ENCODE measurements around the gene GPR25. TPM values are rescaled to one million over a fixed set of nuclear protein-coding genes. Genes with fewer than 3 reads are reported as not detected.

The GPR25 gene
- total RNA-seq, result not detected in 2 replicates

GRCh38 chr1:200872446-200873115, at the start of gene GPR25:
GPR25 (plus strand) TSS chr1:200872981; CDS start chr1:200873038, 57 bp downstream.

GRCh38 chr1:200894712-200895442, 22.1 kb downstream of the GPR25 start, which contains the start of gene INAVA:
INAVA (plus strand) TSS chr1:200894900; CDS start chr1:200898401, 3,501 bp downstream.

Other genes with a start within 250 kb of the GPR25 start
- 11.9 and 13.4 TPM in 2 replicates for gene DDX59, start 203.1 kb upstream of the GPR25 start, total RNA-seq
- 30.1 and 41.8 TPM in 2 replicates for gene CAMSAP2, start 134.1 kb upstream of the GPR25 start, total RNA-seq
- gene INAVA, start 21.9 kb downstream of the GPR25 start, total RNA-seq, result 40.7 and 63.9 TPM in 2 replicates
- gene KIF21B, start 150.7 kb downstream of the GPR25 start, total RNA-seq, result 1.2 and 2.9 TPM in 2 replicates
- gene CACNA1S, start 239.4 kb downstream of the GPR25 start, total RNA-seq, result not detected in 2 replicates

All from hair follicular keratinocyte (primary cell).